GM12875 (cell line): ENCODE results near the gene FOXC1.

ENCODE experiments used
- H3K4me3 ChIP-seq: one replicate; pipeline ENCODE4 v1.5.1; 2011; ENCODE audit warnings: low read depth, low read length, control low read depth
- CTCF ChIP-seq: IDR thresholded peaks from 2 replicates; pipeline ENCODE4 v1.5.1; 2011; ENCODE audit warnings: low read depth, mild to moderate bottlenecking, control low read depth, inconsistent platforms, low read length, moderate library complexity, borderline replicate concordance; ENCODE audit not compliant: insufficient read depth

FOXC1 gene

GRCh38 chr6:1595271-1596087, 14.2 kb upstream of the FOXC1 start:
- H3K4me3 ChIP-seq, result no peak overlapping the region
- TF ChIP-seq CTCF, result no peak

DNA sequence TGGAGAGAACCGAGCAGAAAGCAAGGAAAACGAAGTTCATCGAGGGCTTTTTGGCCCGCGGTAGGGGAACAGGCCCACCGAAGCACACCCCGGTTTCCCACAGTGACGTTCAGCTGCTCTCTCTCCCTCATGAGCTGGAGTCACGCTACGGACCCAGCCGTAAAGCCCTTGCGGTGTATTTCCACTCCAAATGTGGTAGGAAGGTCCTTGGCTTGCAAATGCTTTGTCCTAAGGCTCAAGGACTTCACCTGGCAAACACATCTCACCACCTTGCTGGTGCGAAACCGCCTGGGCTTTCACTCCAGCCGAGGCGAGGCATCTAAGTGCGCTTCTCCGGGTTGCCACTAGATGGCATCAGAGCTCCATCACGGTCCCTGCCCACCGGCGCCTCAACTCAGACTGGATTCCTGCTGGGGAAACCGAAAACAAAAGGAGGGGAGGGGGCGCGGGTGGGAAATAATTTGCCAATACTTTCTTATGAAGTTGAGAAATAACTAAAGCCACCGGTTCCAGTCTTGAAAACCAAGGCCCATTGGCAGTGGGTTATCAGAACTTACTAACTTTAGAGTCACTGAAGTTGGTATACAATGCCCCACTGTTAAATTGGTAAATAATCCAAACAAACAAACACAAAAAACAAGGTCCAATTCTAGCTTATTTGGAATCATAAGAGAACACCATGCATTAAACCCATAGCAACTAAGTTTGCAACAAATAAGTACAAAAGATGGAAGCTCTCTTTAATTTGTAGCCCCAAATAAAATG, 13.4 kb upstream of the FOXC1 start:
- peak; percentile 86 for TF ChIP-seq CTCF

GRCh38 chr6:1597121-1597744, 12.5 kb upstream of the FOXC1 start:
- no peak for TF ChIP-seq CTCF
- no peak overlapping the region for H3K4me3 ChIP-seq

More for the DNA sequence above, 13.4 kb upstream of the FOXC1 start:
- H3K4me3 ChIP-seq, result no peak overlapping the region

- H3K4me3 ChIP-seq, result no peak overlapping the region
- TF ChIP-seq CTCF, result no peak
These were observed 11.8 kb upstream of the FOXC1 start for GRCh38 chr6:1597924-1598323.

- H3K4me3 ChIP-seq, result no peak overlapping the region
- TF ChIP-seq CTCF, result no peak
These were observed 11.3 kb upstream of the FOXC1 start for GRCh38 chr6:1598433-1598832.

DNA sequence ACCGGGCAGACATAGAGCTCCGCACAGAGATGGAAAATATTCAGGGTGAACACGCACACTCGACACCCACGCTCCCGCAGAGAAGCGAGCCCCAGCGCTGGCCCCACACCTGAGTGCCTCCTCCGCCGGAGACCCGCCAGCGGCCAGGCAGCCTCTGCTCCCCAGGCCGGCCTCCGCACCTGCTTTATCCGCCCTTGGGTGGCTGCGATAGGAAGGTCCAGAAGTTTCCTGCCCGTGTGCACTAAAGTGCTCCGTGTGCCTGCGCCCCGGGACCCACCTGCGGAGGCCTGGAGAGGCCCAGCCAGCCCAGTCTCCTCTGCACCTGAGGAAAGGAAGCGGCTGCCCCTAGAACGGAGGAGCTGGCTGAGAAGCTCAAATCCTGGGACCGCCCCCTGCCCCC, 10.8 kb upstream of the FOXC1 start:
- H3K4me3 ChIP-seq, result no peak overlapping the region

More for the DNA sequence above, 10.8 kb upstream of the FOXC1 start:
- TF ChIP-seq CTCF, result no peak
